LHCN-M2 (cell line): ENCODE data around the gene MEF2C. TPM values are rescaled to one million over a fixed set of nuclear protein-coding genes. Genes with fewer than 3 reads are reported as not detected.

Experiments used
- DNase-seq: peaks from one replicate; pipeline ENCODE4 v3.0.0-alpha.2; 2012; ENCODE audit warnings: low read depth
- total RNA-seq: library from RNA; depleted of rRNA; stranded (reverse); fragments of >200 nt; gene quantifications from 2 replicates; pipeline ENCODE4 v1.2.3, GENCODE V29; 2014

The MEF2C gene
- total RNA-seq, 1 experiment from 2014 or later, result 21.5 TPM

- DNase-seq, result no peak
Measured at GRCh38 chr5:88829775-88830174, 53.2 kb downstream of the MEF2C start.

- DNase-seq, result no peak
Measured at GRCh38 chr5:88829054-88829453, 53.9 kb downstream of the MEF2C start.

GRCh38 chr5:88827997-88828396 is 55.0 kb downstream of the MEF2C start:
- no peak for DNase-seq

GRCh38 chr5:88826646-88827585 is 56.1 kb downstream of the MEF2C start:
- DNase-seq, result peak; percentile 35

- DNase-seq, result no peak
Measured at GRCh38 chr5:88825584-88826315, 57.2 kb downstream of the MEF2C start.

GRCh38 chr5:88824892-88825583 is 57.9 kb downstream of the MEF2C start:
- peak; percentile 31 for DNase-seq

- DNase-seq, result no peak
Measured at GRCh38 chr5:88824141-88824540, 58.8 kb downstream of the MEF2C start.

- no peak for DNase-seq
Measured at GRCh38 chr5:88823201-88823600, 59.8 kb downstream of the MEF2C start.

GRCh38 chr5:88821161-88821560 is 61.8 kb downstream of the MEF2C start:
- DNase-seq, result no peak

GRCh38 chr5:88820581-88820980 is 62.4 kb downstream of the MEF2C start:
- DNase-seq, result no peak

- DNase-seq, result no peak
Measured at GRCh38 chr5:88819301-88819999, 63.5 kb downstream of the MEF2C start.

GRCh38 chr5:88818296-88818695 is 64.7 kb downstream of the MEF2C start:
- DNase-seq, result no peak

GRCh38 chr5:88816195-88816594 is 66.8 kb downstream of the MEF2C start:
- no peak for DNase-seq

GRCh38 chr5:88815050-88815789 is 67.8 kb downstream of the MEF2C start:
- DNase-seq, result no peak

- no peak for DNase-seq
Measured at GRCh38 chr5:88813805-88814575, 69.0 kb downstream of the MEF2C start.

GRCh38 chr5:88813244-88813643 is 69.7 kb downstream of the MEF2C start:
- DNase-seq, result no peak

GRCh38 chr5:88808153-88808552 is 74.8 kb downstream of the MEF2C start:
- DNase-seq, result no peak

GRCh38 chr5:88807327-88807726 is 75.7 kb downstream of the MEF2C start:
- no peak for DNase-seq

GRCh38 chr5:88806338-88806737 is 76.6 kb downstream of the MEF2C start:
- no peak for DNase-seq
